GM10266 (cell line): ENCODE results near the gene MVD.

Experiments used
- DNase-seq: peaks from one replicate; pipeline ENCODE4 v3.0.0; 2012; ENCODE audit errors: extremely low spot score
- TF ChIP-seq, protein P1 (sequence below): IDR thresholded peaks from 2 replicates; pipeline ENCODE4 v1.5.1; 2012; ENCODE audit warnings: mild to moderate bottlenecking, low read depth; ENCODE audit not compliant: control insufficient read depth, insufficient read depth; ENCODE audit errors: missing control alignments

The MVD gene

DNA sequence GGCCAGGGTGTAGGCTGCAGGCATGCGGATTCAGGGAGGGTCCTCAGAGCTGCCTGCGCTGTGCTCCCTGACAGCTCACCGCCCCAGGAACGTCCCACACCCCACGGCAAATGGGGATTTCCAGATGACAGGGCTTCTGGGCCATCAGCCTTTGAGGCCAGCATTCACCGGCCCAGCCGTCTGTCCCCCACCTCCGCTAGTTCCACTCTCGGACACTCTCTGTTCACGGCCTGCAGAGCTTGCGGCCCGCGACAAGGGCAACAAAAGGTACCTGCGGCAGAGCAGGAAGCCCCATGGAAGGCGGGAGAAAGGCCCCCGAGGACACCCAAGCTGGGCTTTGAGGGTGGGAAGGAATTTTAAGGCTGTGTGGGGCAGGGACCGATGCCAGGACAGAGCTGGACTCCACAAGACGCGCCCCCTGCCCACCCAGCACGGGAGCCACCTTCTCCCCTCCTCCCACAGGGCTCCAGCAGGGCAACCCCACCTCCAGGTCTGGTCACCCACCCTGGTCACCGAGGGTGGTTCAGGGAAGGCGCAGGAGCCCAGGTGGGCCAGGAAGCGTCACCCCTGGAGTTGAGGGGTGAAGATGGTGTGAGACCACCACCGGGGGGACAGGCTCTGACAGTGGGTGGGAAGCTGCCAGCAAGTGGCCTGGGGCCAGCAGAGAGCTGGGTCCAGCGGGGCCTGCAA, 6.5 kb downstream of the MVD start:
- TF ChIP-seq, protein P1, sequence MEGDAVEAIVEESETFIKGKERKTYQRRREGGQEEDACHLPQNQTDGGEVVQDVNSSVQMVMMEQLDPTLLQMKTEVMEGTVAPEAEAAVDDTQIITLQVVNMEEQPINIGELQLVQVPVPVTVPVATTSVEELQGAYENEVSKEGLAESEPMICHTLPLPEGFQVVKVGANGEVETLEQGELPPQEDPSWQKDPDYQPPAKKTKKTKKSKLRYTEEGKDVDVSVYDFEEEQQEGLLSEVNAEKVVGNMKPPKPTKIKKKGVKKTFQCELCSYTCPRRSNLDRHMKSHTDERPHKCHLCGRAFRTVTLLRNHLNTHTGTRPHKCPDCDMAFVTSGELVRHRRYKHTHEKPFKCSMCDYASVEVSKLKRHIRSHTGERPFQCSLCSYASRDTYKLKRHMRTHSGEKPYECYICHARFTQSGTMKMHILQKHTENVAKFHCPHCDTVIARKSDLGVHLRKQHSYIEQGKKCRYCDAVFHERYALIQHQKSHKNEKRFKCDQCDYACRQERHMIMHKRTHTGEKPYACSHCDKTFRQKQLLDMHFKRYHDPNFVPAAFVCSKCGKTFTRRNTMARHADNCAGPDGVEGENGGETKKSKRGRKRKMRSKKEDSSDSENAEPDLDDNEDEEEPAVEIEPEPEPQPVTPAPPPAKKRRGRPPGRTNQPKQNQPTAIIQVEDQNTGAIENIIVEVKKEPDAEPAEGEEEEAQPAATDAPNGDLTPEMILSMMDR: no peak
- no peak for DNase-seq

DNA sequence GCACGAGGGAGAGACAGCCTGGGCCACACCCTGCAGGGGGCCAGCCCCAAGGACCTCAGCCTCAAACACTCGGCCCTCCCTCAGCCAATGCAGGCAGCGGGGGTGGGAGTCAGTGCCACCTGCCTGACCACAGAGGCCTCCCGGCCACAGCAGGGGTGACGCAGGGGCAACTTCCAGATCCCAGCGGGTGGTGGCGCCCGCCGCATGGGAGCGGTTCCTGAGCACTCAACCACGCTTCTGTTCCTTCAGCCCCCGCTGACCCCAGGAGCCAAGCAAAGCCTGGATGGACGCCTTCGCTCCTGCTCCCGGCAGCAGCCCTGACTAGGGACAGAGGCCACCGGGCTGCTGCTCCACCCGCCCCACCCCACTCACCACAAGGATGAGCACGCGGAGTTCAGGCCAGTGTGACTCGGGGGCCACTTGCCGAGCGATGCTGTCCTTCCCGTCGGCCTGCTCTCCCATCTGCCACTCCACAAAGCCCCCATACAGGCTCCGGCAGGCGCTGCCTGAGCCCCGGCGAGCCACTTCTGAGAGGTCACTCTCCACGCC, 7.1 kb downstream of the MVD start:
- TF ChIP-seq, protein P1: no peak
- DNase-seq: no peak

DNA sequence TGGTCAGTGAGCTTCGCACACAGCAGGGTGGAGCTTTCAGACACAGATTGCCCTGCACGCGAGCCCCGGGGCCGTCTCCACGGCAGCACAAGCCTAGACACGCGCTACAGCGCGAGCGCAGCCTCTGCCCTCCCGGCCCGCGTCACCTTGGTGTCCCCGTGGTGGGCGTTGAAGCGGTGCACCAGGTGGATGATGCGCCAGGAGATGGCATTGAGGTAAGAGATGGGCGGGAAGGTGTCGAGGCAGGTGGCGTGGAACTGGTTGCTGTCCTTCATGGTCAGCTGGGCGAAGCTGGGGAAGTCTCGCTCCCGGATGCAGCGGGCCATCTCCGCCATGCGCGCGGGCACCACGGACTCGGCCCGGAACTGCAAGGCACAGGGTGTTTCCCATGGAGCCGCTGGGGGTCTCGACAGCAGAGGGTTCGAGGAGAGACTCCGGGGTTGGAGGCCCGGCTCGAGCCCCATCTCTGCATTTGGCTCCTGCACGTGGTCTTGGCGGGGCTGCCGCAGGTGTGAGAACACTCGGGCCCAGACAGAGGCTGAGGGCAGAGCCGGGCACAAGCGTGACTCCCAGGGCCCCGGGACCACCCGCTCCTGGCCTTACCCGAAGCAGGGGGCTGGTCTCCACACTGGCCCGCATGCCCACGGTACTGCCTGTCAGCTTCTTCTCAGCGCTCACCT, 7.7 kb downstream of the MVD start:
- TF ChIP-seq, protein P1: no peak

DNA sequence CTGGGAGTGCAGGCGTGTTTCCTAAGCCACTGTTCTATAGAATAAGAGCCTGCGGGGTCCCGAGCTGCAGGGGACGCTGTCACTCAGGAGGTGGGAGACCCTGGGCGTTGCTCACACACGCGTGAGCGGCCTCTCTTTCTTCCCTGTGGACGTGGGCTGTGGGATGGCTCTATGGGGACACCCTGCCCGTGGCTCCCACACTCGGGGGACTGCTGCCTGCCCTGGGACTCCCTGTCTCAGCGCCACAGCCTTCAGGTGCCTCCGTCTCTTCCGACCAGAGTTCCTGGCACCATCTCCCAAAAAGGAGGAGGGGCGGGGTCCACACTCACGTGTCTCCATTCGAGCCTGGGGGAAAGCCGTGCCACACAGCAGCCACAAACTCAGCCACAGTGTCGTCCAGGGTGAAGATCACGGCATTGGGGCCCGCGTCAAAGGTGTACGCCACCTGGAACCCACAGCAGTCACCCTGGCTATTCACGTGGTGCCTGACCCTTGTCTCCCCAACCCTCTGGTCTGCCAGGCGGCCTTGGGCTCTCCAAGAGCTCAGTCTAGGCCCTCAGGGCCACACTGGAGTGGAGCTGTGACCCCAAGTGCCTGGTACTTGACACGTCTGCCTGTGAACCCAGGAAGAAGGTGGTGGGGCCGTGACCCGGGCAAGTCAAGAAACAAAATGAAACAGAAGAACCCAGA, 8.4 kb downstream of the MVD start:
- TF ChIP-seq, protein P1: no peak

More for the DNA sequence above, 7.7 kb downstream of the MVD start:
- no peak for DNase-seq

DNA sequence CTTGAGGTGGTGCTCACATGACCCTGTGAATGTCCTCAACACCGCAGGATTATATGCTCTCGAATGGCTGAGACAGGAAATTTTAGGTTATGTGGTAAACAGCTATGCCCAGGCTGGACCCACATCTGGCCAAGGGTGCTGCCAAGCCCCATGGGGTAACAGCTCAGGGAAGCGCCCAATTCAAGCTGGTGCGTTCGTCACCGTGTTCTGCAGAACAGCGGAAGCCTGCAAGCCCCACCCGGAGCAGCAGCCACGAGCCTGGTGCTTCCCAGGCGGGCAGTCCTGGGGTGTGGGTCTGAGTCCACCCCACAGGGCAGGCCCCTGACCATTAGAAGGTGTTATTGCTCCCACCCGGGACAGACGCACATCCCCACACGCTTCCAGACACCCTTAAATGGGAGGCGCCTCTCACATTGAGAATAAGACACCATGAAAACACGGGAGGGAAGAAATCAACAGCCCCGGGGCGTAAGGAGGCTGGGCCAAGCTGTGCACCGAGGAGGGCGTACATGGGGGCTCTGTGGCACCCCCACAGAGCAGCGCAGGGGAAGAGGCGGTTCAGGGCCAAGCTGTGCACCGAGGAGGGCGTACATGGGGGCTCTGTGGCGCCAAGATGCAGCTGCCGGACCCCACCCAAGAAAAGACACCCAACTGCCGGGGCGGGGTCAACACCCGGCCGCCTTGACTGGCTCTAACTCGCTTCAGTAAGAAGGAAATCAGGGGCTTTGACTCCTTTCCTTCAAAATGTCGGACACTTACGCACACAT, 9.1 kb downstream of the MVD start:
- no peak for DNase-seq
- TF ChIP-seq, protein P1: no peak

More for the DNA sequence above, 8.4 kb downstream of the MVD start:
- no peak for DNase-seq

DNA sequence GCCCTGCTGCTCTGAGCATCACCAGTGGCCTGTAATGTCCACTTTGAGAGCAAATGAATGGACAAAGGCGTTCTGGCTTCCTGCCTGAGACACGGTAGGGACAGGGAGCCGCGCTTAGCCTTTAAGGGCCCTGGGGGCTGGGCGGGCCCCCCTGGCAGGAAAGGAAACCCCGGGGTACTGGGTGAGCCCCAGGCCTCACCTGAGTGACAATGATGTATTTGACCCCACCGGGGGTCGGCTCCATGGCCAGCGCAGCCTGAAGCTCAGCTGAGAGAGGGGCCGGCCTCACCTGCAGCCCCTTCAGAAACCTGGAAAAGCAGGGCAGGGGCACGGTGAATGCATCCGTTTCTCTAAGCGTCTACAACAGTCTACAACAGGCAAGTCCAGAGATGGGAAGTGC, 9.8 kb downstream of the MVD start:
- no peak for DNase-seq
- TF ChIP-seq, protein P1: no peak

DNA sequence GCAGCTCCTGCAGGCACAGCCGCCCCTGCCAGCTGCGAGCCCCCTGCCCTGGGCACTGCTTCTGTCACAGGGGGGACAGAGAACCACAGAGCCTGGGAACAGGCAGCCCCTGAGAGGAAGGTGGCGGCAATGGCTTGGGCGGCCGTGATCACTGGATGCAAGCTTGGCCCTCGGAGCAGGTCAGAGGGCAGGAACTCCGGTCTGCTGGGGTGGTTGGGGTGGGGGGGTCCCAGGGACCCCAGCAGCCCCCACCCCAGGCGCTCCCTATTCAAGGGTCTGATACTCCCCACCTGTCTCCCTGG, 10.2 kb downstream of the MVD start:
- no peak for DNase-seq
- TF ChIP-seq, protein P1: no peak
